Measurements from ENCODE around the gene NKD1. TPM values are rescaled to one million over a fixed set of nuclear protein-coding genes. Genes with fewer than 3 reads are reported as not detected.

Gene NKD1
- total RNA-seq, 1 donor from 2014 or later = 54.7 TPM

- Mint-ChIP-seq H3K4me1 (peaks cover 23% of the 10 kb centered on the region), H3K9me3 (no peaks in the 10 kb centered on the region), H3K27me3 (ENCODE audit: low read depth) (no peaks in the 10 kb centered on the region), H3K4me3 (no peak overlapping the region), H3K36me3 (ENCODE audit: low read depth) (no peaks in the 10 kb centered on the region), H3K27ac (ENCODE audit: unreplicated experiment) (peak overlapping the region; percentile 86)
- TF ChIP-seq CTCF (conservative IDR thresholded peaks at IDR 0.05) = no peak
- DNase-seq (ENCODE audit: low read depth, low spot score) = no peak
These were observed 48.7 kb downstream of the NKD1 start for GRCh38 chr16:50596762-50597450.

GRCh38 chr16:50597563-50598255, 49.5 kb downstream of the NKD1 start:
- DNase-seq (ENCODE audit: low read depth, low spot score) = no peak
- no peaks in the 10 kb centered on the region for H3K36me3 Mint-ChIP-seq (ENCODE audit: low read depth)
- peaks cover 28% of the 10 kb centered on the region for H3K4me1 Mint-ChIP-seq
- no peak for TF ChIP-seq CTCF (conservative IDR thresholded peaks at IDR 0.05)
- H3K27me3 Mint-ChIP-seq (ENCODE audit: low read depth) = no peaks in the 10 kb centered on the region
- no peaks in the 10 kb centered on the region for H3K9me3 Mint-ChIP-seq
- no peak overlapping the region for H3K4me3 Mint-ChIP-seq
- H3K27ac Mint-ChIP-seq (ENCODE audit: unreplicated experiment) = no peak overlapping the region

- no peaks in the 10 kb centered on the region for H3K27me3 Mint-ChIP-seq (ENCODE audit: low read depth)
- DNase-seq (ENCODE audit: low read depth, low spot score) = no peak
- TF ChIP-seq CTCF (conservative IDR thresholded peaks at IDR 0.05) = no peak
- no peaks in the 10 kb centered on the region for H3K9me3 Mint-ChIP-seq
- H3K4me3 Mint-ChIP-seq = no peak overlapping the region
- H3K4me1 Mint-ChIP-seq = peaks cover 33% of the 10 kb centered on the region
- H3K36me3 Mint-ChIP-seq (ENCODE audit: low read depth) = no peaks in the 10 kb centered on the region
- H3K27ac Mint-ChIP-seq (ENCODE audit: unreplicated experiment) = no peak overlapping the region
These were observed 50.2 kb downstream of the NKD1 start for GRCh38 chr16:50598256-50598894.

GRCh38 chr16:50598936-50599361, 50.8 kb downstream of the NKD1 start:
- no peak overlapping the region for H3K4me3 Mint-ChIP-seq
- H3K4me1 Mint-ChIP-seq = peaks cover 36% of the 10 kb centered on the region
- H3K27ac Mint-ChIP-seq (ENCODE audit: unreplicated experiment) = no peak overlapping the region
- no peaks in the 10 kb centered on the region for H3K27me3 Mint-ChIP-seq (ENCODE audit: low read depth)
- DNase-seq (ENCODE audit: low read depth, low spot score) = no peak
- no peaks in the 10 kb centered on the region for H3K36me3 Mint-ChIP-seq (ENCODE audit: low read depth)
- no peak for TF ChIP-seq CTCF (conservative IDR thresholded peaks at IDR 0.05)
- H3K9me3 Mint-ChIP-seq = no peaks in the 10 kb centered on the region

- Mint-ChIP-seq H3K36me3 (ENCODE audit: low read depth) (no peaks in the 10 kb centered on the region), H3K9me3 (no peaks in the 10 kb centered on the region), H3K4me3 (no peak overlapping the region), H3K4me1 (peaks cover 36% of the 10 kb centered on the region), H3K27ac (ENCODE audit: unreplicated experiment) (no peak overlapping the region), H3K27me3 (ENCODE audit: low read depth) (no peaks in the 10 kb centered on the region)
- TF ChIP-seq CTCF (conservative IDR thresholded peaks at IDR 0.05) = no peak
- DNase-seq (ENCODE audit: low read depth, low spot score) = no peak
These were observed 51.3 kb downstream of the NKD1 start for GRCh38 chr16:50599494-50599893.
